ENCODE data around the gene MAPK1. TPM values are rescaled to one million over a fixed set of nuclear protein-coding genes. Genes with fewer than 3 reads are reported as not detected.

Gene MAPK1
- total and polyA plus RNA-seq, 2 donors (not counting 1 experiment from before 2014, with no cell fraction given): 53.8 to 133 TPM

DNA sequence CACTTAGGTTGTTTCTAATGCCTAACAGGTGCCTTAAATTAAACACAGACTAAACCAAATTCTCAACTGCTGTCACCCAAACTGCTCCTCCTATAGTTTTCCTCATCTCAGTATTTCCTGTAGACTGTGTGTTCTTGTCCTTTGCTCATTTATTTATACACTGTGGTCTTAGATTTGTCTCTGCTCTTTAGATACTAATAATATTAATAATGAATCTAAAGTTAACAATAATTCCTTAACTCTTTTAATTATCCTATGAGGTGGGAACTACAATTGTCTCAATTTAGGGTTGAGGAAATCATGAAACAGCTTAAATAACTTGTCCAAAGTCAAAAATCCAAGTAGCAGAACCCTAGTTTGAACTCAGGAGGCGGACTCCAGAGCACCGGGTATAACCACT, 88.0 kb downstream of the MAPK1 start:
- Histone ChIP-seq H3K4me3 (replicated peaks in 1 of 4; ENCODE audit: control extremely low read depth in 1 of 4, insufficient read depth in 1 of 4, low read depth in 3 of 4, low read length in 4 of 4) (no peak overlapping the region), H3K9ac (ENCODE audit: insufficient read depth, low read length) (no peak overlapping the region), H3K27me3 (ENCODE audit: control insufficient read depth, insufficient read depth, low read length) (no peaks in the 10 kb centered on the region), H4K20me1 (ENCODE audit: control insufficient read depth, extremely low read depth, insufficient read depth, low read length) (no peaks in the 10 kb centered on the region), H3K36me3 (ENCODE audit: control insufficient read depth, insufficient read depth, low read length) (no peaks in the 10 kb centered on the region), H3K4me2 (ENCODE audit: extremely low read depth, insufficient read depth, low read length) (no peak overlapping the region), H3K9me3 (ENCODE audit: control insufficient read depth, insufficient read depth, low read depth, low read length) (no peaks in the 10 kb centered on the region), H2AFZ (ENCODE audit: low read length) (no peak overlapping the region), H3K4me1 (ENCODE audit: control insufficient read depth, extremely low read depth, insufficient read depth, low read length) (peaks cover 6% of the 10 kb centered on the region), H3K27ac (ENCODE audit: insufficient read depth, low read length) (no peak overlapping the region), H3K79me2 (ENCODE audit: control insufficient read depth, insufficient read depth, low read length) (no peaks in the 10 kb centered on the region)
- TF ChIP-seq EZH2 (IDR thresholded peaks at IDR 0.05; ENCODE audit: low read length, missing control alignments) (no peak), CTCF (conservative IDR thresholded peaks at IDR 0.05 in 1 of 2, IDR thresholded peaks at IDR 0.05 in 1 of 2; ENCODE audit: low read depth in 1 of 2, low read length in 2 of 2) (no peak)
- no peak for DNase-seq (ENCODE audit: low read depth in 2 of 2)

- Histone ChIP-seq H3K27me3 (ENCODE audit: control insufficient read depth, insufficient read depth, low read length) (no peaks in the 10 kb centered on the region), H3K36me3 (ENCODE audit: control insufficient read depth, insufficient read depth, low read length) (no peaks in the 10 kb centered on the region), H3K9ac (ENCODE audit: insufficient read depth, low read length) (no peak overlapping the region), H3K4me3 (replicated peaks in 1 of 4; ENCODE audit: control extremely low read depth in 1 of 4, insufficient read depth in 1 of 4, low read depth in 3 of 4, low read length in 4 of 4) (no peak overlapping the region), H4K20me1 (ENCODE audit: control insufficient read depth, extremely low read depth, insufficient read depth, low read length) (no peaks in the 10 kb centered on the region), H3K27ac (ENCODE audit: insufficient read depth, low read length) (no peak overlapping the region), H3K79me2 (ENCODE audit: control insufficient read depth, insufficient read depth, low read length) (no peaks in the 10 kb centered on the region), H3K4me1 (ENCODE audit: control insufficient read depth, extremely low read depth, insufficient read depth, low read length) (peaks cover 6% of the 10 kb centered on the region), H2AFZ (ENCODE audit: low read length) (no peak overlapping the region), H3K9me3 (ENCODE audit: control insufficient read depth, insufficient read depth, low read depth, low read length) (no peaks in the 10 kb centered on the region), H3K4me2 (ENCODE audit: extremely low read depth, insufficient read depth, low read length) (no peak overlapping the region)
- DNase-seq (ENCODE audit: low read depth in 2 of 2): peak; percentile 70 to 95
- TF ChIP-seq CTCF (conservative IDR thresholded peaks at IDR 0.05 in 1 of 2, IDR thresholded peaks at IDR 0.05 in 1 of 2; ENCODE audit: low read depth in 1 of 2, low read length in 2 of 2) (no peak), EZH2 (IDR thresholded peaks at IDR 0.05; ENCODE audit: low read length, missing control alignments) (no peak)
These were observed 88.6 kb downstream of the MAPK1 start for GRCh38 chr22:21778705-21779363.

DNA sequence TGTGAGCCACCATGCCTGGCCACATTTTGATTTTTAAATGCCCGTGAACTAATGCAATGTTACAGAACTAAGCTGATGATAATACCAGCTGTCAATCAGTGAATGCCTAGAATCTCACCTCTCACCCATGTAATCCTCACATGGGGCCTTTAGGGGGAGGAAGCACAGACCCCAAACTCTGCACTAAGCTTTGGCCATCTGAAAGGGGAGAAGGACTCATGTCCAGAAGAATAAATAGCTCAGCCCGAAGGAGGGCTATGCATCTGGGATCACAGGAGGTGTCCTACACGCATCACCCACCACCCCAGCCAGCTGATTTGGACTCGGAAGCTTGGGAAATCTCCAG, 95.8 kb downstream of the MAPK1 start:
- peaks cover 23% of the 10 kb centered on the region for H3K36me3 ChIP-seq (ENCODE audit: control insufficient read depth, insufficient read depth, low read length)
- H3K9me3 ChIP-seq (ENCODE audit: control insufficient read depth, insufficient read depth, low read depth, low read length): no peaks in the 10 kb centered on the region
- no peak overlapping the region for H2AFZ ChIP-seq (ENCODE audit: low read length)
- H3K27me3 ChIP-seq (ENCODE audit: control insufficient read depth, insufficient read depth, low read length): no peaks in the 10 kb centered on the region
- TF ChIP-seq CTCF (conservative IDR thresholded peaks at IDR 0.05 in 1 of 2, IDR thresholded peaks at IDR 0.05 in 1 of 2; ENCODE audit: low read depth in 1 of 2, low read length in 2 of 2) (no peak), EZH2 (IDR thresholded peaks at IDR 0.05; ENCODE audit: low read length, missing control alignments) (no peak)
- H3K4me1 ChIP-seq (ENCODE audit: control insufficient read depth, extremely low read depth, insufficient read depth, low read length): no peaks in the 10 kb centered on the region
- no peaks in the 10 kb centered on the region for H3K79me2 ChIP-seq (ENCODE audit: control insufficient read depth, insufficient read depth, low read length)
- no peak overlapping the region for H3K4me2 ChIP-seq (ENCODE audit: extremely low read depth, insufficient read depth, low read length)
- DNase-seq (ENCODE audit: low read depth in 2 of 2): no peak
- H4K20me1 ChIP-seq (ENCODE audit: control insufficient read depth, extremely low read depth, insufficient read depth, low read length): no peaks in the 10 kb centered on the region
- no peak overlapping the region for H3K9ac ChIP-seq (ENCODE audit: insufficient read depth, low read length)
- H3K4me3 ChIP-seq (replicated peaks in 1 of 4; ENCODE audit: control extremely low read depth in 1 of 4, insufficient read depth in 1 of 4, low read depth in 3 of 4, low read length in 4 of 4): no peak overlapping the region
- no peak overlapping the region for H3K27ac ChIP-seq (ENCODE audit: insufficient read depth, low read length)

Data from fibroblast of lung (primary cell).